AG04449 (cell line): ENCODE measurements around the gene MAX.

ENCODE experiments used
- CTCF ChIA-PET: fragments of 350-600 bp; formaldehyde crosslinking; extraction: SDS; loops from one replicate; lab custom pipeline; 2021; ENCODE audit warnings: antibody characterized with exemption; lab: Yijun Ruan, JAX
- POLR2A ChIA-PET: fragments of 400-600, 350-600 bp; formaldehyde crosslinking; extraction: SDS; loops from one replicate; lab custom pipeline; 2020; ENCODE audit warnings: antibody characterized with exemption, inconsistent platforms; lab: Yijun Ruan, JAX
- DNase-seq: peaks from one replicate; pipeline ENCODE4 v3.0.0-alpha.2; 2010; ENCODE audit warnings: low read depth, low spot score
- H3K4me3 ChIP-seq: 2 replicates; pipeline ENCODE4 v1.5.1; 2011; ENCODE audit warnings: low read depth, mild to moderate bottlenecking, control low read depth, low read length
- TF ChIP-seq, protein P1 (sequence below): IDR thresholded peaks from one replicate; pipeline ENCODE4 v1.5.1; 2011; ENCODE audit warnings: mild to moderate bottlenecking, moderate library complexity, low read length, control low read depth, inconsistent platforms; ENCODE audit not compliant: insufficient read depth; ENCODE audit errors: missing control alignments

The MAX gene

DNA sequence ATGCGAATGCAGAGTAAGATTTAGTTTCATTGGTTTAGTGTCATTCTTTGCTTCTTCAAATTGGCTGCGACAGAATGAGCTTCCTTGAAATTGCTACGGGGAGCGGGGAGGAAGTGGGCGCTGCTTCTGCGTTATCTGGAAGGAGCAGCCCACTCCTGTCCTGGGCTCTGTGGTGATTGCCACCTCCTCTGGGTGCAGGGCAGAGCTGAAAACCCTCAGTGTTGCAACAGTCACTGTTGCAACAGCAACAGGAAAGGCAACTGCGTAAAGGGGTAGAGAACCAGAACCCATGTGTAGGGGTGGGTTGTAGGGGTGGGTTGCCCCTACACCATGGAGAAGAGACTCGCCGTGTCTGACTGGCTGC, 57.7 kb downstream of the MAX start:
- H3K4me3 ChIP-seq = no peak overlapping the region
- POLR2A ChIA-PET = no interaction called here
- CTCF ChIA-PET = interaction anchor here (1.0 kb wide), 1 partner anchor 25 kb away, joined by 4 read pairs; no protein-coding TSS in a partner anchor
- DNase-seq = no peak
- TF ChIP-seq, protein P1, sequence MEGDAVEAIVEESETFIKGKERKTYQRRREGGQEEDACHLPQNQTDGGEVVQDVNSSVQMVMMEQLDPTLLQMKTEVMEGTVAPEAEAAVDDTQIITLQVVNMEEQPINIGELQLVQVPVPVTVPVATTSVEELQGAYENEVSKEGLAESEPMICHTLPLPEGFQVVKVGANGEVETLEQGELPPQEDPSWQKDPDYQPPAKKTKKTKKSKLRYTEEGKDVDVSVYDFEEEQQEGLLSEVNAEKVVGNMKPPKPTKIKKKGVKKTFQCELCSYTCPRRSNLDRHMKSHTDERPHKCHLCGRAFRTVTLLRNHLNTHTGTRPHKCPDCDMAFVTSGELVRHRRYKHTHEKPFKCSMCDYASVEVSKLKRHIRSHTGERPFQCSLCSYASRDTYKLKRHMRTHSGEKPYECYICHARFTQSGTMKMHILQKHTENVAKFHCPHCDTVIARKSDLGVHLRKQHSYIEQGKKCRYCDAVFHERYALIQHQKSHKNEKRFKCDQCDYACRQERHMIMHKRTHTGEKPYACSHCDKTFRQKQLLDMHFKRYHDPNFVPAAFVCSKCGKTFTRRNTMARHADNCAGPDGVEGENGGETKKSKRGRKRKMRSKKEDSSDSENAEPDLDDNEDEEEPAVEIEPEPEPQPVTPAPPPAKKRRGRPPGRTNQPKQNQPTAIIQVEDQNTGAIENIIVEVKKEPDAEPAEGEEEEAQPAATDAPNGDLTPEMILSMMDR = no peak

DNA sequence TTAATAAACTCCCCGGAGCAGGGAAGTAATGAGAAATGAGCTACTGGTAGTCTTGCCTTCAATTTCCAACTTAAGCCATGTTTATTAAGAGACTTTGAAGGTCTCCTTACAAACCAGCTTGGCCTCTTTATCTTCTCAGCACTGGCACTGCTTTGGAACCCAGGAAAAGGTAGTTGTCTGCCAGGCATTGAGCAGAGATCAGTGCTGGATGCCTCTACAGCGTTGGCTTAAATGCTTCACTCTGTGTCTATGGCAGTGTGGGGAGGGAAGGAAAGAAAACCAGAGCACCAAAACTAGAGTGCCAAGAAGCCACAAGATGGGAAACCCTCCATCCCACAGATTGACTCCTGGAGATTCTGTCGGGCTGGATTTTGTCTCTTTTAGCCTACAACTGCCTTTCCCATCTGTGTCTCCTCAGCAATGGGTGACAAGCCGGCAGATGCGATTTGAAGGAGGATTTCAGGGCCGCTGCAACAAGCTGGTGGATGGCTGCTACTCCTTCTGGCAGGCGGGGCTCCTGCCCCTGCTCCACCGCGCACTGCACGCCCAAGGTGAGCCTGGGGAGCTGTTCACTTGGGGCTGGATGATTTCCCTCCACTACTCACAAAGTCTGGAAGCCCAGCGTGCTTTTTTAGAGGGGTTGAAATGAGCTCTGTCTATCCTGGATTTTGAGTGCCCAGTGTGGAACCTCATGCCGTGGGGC, 58.3 kb downstream of the MAX start:
- ChIA-PET POLR2A (no interaction called here), CTCF (interaction anchor here (1.0 kb wide), 1 partner anchor 24 kb away, joined by 4 read pairs; no protein-coding TSS in a partner anchor)
- DNase-seq = no peak
- TF ChIP-seq, protein P1 = no peak
- no peak overlapping the region for H3K4me3 ChIP-seq

- TF ChIP-seq, protein P1 = no peak
- ChIA-PET CTCF (interaction anchor here (0.7 kb wide), 1 partner anchor 23 kb away, joined by 3 read pairs; no protein-coding TSS in a partner anchor), POLR2A (no interaction called here)
- no peak for DNase-seq
- no peak overlapping the region for H3K4me3 ChIP-seq
Measured at GRCh38 chr14:65042731-65043372, 59.5 kb downstream of the MAX start.

GRCh38 chr14:65042296-65042695, 60.0 kb downstream of the MAX start:
- H3K4me3 ChIP-seq = no peak overlapping the region
- ChIA-PET POLR2A (no interaction called here), CTCF (interaction anchor here (1.1 kb wide), 1 partner anchor 10 kb away, joined by 4 read pairs; no protein-coding TSS in a partner anchor)
- TF ChIP-seq, protein P1 = no peak
- DNase-seq = no peak

GRCh38 chr14:65041434-65041915, 60.8 kb downstream of the MAX start:
- TF ChIP-seq, protein P1 = no peak
- no peak for DNase-seq
- ChIA-PET POLR2A (no interaction called here), CTCF (interaction anchor here (0.6 to 1.1 kb wide), 2 partner anchors 11 to 499 kb away, joined by 3 to 4 read pairs; no protein-coding TSS in a partner anchor)
- H3K4me3 ChIP-seq = no peak overlapping the region
